ENCODE data around the gene CREG2.

Gene CREG2

DNA sequence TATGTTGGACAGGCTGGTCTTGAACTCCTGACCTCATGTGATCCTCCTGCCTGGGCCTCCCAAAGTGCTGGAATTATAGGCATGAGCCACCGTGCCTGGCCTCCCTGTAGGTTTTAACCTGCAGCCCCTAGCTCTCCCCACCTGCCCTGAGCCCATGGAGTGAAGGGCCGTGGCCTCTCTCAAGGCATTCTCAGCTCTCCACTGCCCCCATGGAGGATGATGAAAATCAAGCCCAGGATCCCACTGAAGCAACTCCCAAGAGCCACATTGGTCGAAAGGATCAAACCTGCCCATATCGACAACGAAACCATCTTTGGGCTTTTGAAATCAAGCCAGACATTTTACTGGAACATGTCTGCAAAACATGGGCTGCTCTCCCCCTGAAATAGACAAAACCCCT, 22.4 kb upstream of the CREG2 start:
- no peak for DNase-seq (ENCODE audit: low read depth in 3 of 3, low spot score in 1 of 3)

DNA sequence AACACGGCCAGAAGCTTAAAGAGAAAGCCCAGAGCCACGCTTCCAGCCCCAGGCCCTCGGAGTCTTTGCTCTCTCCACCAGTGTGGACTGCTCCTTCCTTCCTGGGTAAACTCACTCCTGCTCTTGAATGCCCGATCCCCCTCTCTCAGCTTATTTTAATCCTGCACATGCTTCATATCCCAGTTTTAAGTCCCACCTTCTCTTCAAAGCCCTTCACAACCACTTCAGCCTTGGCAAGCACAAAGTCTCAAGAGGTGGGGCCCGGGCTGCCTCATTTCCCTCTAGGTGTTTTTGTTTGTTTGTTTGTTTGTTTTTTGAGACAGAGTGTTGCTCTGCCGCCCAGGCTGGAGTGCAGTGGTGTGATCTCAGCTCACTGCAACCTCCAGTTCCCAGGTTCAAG, 21.6 kb upstream of the CREG2 start:
- DNase-seq (ENCODE audit: low read depth in 3 of 3, low spot score in 1 of 3): no peak

DNA sequence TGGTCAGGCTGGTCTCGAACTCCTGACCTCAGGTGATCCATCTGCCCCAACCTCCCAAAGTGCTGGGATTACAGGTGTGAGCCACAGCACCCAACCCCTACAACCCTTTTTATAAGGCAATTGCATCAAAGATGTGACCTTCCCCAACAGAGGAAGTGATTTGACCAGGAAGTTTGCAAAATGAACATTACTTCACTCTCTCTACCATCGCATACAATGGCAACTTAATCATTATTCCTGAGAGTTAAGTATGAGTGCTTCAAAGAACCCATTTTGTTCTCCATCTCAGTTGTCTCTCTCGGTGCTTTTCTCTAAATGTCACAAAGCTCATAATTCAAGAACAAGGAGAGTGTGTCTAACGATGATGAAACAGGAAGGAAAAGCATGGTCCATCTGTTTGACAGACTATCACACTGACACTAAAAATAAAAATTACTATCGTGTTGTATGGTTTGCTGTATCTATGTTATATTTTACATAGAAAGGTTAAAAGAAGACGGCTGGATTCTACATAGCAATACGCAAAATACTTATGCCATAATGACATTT, 18.1 kb upstream of the CREG2 start:
- no peak for DNase-seq (ENCODE audit: low read depth in 3 of 3, low spot score in 1 of 3)

DNA sequence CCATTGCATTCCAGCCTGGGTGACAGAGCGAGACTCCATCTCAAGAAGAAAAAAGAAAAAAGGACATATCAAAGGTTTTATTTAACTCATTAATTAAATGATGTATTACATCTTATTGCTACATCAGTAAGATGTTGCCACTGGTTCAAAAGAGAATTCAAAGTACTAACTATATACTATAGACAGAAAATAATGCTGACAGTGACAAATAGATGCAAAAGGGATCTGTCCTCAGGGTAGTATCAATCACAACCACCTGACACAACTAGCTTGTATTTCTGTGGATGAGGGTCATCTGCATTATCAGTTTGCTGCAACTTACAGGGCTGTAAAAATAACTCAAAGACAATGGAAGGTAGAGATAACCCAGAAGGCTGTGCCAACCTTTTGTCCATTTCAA, 16.4 kb upstream of the CREG2 start:
- DNase-seq (ENCODE audit: low read depth in 3 of 3, low spot score in 1 of 3): no peak

DNA sequence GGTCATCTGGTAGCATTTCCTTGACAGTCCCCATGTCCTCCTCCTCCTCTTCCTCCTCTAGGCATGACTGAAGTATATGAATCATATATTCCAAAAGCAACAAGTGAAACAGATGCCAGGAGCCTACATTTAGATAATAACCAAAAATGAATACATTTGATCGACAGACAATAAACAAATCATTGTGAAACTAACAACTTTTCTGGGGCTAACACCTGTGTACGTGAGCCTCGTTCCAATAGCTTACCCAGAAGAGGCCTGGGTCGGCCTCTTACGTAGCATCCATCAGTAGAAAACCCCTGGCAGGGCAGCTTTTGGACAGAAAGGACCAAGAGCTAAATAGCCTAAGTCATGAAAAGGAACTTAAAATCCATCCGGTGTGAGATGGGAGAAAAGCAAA, 15.3 kb upstream of the CREG2 start:
- DNase-seq (ENCODE audit: low read depth in 3 of 3, low spot score in 1 of 3): no peak

DNA sequence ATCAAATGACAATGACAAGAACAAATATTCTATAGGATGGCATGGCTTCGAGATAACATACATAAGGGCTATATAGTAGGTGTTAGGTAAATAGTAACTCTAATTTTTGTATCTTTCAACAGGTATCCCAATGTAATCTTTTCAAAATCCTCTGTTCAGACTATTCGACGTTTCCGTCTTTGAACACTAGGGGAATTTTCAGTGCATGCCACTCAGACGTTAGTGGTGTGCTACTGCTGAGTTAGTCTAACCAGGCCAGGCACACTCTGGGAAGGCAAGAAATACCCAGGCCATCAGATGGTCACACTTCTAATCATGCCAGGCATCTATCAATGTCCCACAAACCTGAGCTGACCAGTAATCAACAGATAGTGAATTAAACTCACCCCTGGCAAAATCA, 14.6 kb upstream of the CREG2 start:
- DNase-seq (ENCODE audit: low read depth in 3 of 3, low spot score in 1 of 3): no peak

DNA sequence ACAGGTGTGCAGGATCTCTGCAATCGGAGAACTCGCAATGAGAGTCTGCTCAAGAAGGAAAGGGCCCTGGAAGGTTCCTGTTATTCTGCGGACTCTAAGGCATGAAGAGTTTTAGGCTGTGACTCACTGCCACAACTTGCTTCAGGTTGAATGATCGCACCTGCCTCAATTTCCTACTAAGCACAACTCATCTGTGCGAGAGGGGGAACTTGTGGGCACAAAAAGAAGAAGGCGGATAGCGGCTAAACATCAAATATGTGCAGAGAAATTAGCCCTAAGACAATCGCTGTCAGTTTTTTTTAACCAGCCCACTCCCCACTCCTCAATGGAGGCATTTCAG, 14.0 kb upstream of the CREG2 start:
- DNase-seq (ENCODE audit: low read depth in 3 of 3, low spot score in 1 of 3): no peak

DNA sequence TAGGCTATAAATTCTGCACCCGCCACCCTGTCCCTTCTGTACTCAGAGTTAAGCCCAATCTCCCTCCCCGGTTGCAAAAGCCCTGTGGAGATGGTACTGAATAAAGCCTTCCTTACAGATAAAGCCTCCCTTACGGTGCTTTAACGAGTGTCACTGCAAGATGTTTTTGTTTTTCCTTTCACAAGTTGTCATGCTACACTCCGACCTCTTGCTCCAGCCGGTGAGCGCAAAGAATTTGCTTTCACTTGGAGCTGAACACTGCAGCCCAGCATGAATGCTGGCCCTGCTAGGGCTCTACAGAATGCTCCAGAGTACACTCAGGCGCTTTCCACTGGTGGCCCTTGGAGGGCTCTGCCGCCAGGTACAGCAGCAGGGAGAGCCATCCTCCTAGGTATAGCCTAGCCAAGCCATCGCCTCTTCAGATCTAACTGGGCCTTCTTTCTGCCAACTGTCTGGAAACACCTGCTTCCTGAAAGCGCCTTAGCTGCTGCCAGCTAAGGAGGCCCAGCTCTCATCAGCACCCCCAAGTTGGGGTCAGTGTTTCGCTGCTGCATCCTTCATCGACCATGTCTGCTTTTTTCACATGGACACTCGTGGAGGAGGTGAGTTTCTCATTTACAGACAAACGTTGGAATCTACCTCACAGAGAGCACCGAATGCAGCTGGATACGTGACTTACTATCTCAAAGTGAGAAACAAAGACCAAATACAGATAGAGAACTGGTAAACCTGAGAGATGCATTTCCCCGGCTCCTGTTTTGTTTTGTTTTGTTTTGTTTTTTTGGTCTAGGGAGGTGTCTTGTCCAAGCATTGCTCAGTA, 13.4 kb upstream of the CREG2 start:
- no peak for DNase-seq (ENCODE audit: low read depth in 3 of 3, low spot score in 1 of 3)

DNA sequence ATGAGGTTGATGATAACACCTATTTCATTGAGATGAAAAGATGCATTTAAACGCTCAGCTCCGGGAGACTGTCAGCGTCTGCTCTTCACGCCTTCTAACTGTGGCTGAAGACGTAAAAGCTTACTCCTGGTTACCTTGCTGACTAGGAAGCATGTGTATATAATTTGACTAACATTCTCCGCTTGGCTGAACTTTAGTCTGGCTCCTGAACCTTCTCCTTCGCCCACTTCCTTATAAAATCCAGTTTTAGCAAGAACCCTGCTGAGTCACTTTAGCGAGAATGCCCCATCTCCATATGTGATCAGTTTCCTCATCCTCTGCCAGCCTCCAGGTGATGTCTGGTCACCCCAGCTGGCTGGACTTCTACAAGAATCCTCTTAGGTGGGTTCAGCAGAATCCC, 12.7 kb upstream of the CREG2 start:
- DNase-seq (ENCODE audit: low read depth in 3 of 3, low spot score in 1 of 3): no peak

DNA sequence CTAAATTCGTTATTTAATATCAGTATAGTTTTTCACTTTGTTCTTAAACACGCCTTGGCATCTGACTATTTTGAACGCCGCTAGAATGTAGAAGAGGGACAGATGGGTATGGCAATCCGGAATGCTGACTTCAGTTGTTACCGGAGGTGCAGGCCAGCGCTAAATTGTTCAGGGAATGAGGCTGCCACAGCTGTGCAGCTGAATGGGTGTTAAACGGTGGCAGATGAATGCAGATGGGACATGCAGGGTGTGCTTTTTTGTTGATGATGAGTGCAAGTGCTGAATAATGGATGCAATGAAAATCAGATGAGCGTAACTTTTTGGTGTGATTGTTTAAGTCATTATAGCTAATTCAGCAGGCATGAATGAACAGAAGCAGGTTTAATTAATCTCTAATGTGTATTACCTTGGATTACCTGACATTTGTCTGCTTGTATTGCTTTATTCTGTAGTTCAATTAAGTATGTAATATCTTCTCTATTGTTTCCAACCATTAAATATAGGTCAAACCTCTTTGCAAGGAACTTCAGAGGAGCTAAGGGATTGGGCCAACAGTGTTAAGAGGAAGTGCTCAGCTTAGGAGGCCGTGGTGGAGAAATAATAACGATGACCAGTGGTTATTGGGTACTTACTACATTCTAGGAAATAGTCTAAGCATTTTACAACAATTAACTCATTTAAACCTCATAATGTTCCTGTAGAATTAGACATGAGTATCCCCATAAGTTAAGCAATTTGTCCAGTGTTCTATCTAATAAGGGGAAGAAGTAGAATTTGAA, 11.9 kb upstream of the CREG2 start:
- DNase-seq (ENCODE audit: low read depth in 3 of 3, low spot score in 1 of 3): no peak

DNA sequence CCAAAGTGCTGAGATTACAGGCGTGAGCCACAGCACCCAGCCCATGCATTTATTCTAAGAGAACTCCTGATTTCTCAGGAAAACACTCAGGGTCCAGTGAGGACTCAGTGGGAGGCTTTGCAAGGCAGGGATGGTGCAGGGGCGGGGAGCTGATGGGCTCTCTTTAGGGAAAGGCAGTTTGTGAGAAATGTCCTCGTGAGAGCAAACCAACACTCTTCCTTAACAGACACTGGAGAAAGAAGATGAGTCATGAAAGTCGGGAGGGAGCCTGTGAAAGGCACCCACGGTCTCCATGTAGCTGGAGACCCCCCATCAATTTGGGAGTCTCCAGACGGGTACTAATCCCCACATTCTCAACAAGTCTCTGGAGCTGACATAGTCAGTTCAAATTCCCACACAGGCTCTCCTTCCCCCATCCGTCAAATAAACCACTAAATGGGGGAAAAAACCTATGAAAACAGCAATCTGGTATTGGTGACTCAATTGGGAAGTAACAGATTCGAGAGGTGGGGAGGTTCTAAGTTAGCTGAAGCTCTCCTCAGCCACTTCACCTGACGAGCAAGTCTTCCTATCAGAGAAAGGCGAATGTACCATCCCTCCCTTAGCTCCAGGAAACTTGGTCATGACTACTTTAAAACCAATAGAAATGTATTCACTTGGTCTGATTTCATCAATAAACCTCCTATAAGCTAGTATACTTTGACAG, 11.0 kb upstream of the CREG2 start:
- no peak for DNase-seq (ENCODE audit: low read depth in 3 of 3, low spot score in 1 of 3)

DNA sequence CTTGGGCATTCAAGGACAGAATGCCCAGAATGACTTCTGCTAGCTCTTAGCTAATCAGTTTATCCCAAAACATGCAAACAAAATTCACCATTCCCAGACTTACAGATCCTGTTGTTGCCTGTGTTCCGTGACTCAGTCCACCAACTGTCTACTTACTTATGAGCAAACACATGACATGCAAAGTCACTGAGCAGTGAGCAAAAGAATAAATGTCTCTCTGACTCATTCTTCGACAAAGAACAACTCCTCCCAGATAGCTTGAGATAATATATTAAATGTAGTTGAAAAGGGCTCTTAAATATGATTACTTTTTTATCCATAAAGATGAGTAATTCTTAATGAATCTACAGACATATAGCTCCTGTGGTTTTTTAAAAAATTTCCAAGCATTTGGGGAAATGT, 9.0 kb upstream of the CREG2 start:
- DNase-seq (ENCODE audit: low read depth in 3 of 3, low spot score in 1 of 3): no peak

DNA sequence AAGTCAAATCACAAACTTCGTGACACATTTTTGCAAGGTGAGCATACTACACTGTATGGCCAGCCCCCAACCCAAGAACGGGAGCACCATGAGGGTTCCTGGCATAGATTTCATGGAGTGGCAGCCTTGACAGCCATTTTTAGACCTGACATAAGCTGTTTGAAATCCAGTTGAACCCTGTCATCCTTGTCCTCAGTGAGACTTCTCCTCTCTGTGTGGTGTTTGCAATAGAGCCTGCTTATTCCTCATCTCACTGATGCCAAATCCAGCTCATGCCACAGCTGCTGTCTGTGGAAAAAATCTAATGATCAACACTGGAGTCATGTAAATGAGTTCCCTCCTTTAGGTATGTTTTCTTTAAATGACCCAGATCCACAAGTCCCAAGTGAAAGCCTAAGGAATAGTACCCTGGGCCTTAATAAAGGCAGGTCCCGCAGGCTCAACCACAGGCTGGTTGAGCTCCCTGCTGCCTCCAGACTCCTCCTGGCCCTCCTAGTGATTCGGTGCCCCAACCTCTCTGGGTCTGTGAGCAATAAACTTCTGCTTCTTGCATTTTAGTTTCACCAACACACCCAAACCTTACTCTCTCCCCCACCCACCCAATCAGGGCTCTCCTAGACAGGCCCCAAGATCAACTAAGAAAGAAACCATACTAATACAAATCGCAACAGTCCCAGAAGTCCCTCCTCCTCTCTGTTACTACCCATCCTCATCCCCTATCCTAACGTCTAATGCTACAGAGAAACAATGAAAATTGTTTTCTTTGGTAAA, 8.4 kb upstream of the CREG2 start:
- DNase-seq (ENCODE audit: low read depth in 3 of 3, low spot score in 1 of 3): no peak

DNA sequence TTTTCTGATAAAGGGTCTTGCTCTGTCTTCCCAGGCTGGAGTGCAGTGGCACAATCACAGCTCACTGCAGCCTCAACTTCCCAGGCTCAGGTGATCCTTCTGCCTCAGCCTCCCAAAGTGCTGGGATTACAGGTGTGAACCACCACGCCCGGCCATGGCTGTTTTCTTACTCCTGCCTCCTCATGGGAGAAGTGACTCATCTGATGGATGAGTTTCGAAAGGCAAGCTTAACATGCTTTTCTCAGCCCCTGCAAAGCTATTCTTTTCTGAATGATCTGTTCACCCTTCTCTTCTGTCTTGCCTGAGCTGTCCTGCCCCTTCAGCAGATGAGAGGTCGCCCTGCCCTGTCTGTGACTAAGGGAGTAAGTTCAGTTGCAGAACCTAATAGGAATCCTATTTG, 929 bp upstream of the CREG2 start:
- DNase-seq (ENCODE audit: low read depth in 3 of 3, low spot score in 1 of 3): no peak

DNA sequence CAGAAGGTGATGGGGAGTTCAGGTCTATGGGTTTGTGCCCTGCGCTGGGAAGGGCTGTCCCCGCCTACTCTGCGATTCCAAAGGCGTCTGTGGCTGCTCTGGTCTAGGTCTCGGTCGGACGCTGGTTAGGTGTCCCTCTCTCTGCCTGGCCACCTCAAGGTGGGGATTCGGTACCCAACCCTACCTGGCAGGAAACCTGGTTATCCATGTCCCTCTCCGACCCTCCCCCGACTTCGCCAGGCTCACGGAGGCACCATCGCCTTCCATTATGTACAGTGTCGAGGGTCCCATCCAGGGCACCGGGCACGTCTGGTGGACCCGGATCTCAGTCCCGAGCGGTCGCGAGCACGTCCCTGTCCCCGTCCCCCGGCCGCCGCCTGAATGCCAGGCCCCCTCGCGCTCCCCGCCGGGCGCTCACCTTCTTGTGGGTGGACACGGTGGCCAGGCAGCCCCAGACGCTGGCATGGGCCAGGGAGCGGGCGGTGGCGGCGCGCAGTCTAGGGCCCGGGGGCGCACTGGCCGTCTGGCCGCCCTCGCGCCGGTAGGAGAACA, 628 bp downstream of the CREG2 start:
- DNase-seq (ENCODE audit: low read depth in 3 of 3, low spot score in 1 of 3): no peak

DNA sequence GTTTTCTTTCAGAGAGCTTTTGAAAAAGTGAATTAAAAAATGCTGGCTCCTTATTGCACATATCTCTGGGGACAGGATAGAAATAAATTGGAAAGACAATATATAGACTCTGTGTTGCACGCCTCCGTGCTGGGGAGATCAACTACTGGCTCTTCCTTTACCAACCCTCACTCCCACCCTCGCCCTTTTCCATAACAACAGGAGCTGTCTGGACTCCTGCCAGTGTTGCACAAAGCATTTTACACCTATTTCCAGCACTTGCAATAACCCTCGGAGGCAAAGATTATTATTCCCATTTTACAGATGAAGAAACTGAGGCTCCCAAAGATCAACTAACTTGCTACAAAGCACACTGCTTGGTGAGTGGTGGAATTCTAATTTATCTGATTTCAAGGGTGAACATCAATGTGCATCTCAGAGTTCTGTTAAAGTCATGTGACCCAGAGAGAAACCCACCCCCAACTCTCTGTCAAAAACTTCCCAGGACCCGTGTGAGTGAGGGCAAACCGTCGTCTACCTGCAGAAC, 4.2 kb downstream of the CREG2 start:
- no peak for DNase-seq (ENCODE audit: low read depth in 3 of 3, low spot score in 1 of 3)

DNA sequence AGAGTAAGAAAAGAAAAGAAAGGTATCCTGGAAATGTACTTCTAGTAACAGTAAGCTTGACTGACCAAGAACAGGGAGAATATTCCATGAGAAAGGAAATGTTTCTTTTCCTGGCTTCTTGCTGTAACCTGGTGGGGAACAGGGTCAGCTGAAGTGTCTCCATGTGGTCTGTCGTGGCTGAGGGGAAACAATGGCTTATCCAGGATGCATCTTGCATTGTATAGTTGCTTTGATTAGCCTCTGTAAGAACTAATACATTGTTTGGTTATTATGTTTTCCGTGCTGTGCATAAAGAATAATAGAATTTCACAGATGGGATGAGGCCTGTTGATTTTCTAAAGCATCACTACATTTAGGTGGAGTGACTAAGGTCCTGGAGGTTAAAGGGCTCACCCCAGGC, 4.9 kb downstream of the CREG2 start:
- no peak for DNase-seq (ENCODE audit: low read depth in 3 of 3, low spot score in 1 of 3)

DNA sequence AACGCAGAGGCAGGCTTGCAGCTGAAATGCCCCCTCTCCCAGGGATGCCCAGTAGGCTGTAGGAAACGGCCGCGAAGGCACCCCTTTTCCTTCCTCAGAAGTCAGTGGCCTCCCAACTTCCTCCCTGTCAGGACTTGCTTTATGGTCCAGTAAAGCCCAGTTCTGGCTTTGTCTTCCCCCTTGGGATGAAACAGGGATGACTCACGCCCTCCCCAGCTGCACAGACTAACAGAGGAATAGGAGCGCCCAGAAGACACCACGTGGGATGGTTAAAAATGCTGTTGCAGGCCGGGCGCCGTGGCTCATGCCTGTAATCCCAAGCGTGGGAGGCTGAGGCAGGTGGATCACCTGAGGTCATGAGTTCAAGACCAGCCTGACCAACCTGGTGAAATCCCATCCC, 6.9 kb downstream of the CREG2 start:
- DNase-seq (ENCODE audit: low read depth in 3 of 3, low spot score in 1 of 3): no peak

DNA sequence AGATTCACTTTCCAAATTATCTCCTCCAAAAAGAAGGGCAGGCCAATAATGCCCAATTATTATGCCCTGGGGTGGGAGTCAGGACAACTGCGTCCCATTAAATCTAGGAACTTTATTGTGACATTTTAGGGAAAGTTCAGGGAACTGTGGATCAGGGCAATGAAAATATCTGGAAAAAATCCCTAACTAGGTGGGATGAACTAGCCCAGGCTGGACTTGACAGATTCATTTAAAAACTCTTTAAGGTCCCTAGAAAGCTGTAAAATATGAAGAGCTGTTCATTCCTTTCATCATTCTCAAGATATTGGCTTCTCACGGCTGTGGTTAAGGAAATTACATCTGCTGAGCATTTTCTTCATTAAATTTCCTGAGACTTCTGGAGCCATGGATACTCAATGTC, 8.2 kb downstream of the CREG2 start:
- no peak for DNase-seq (ENCODE audit: low read depth in 3 of 3, low spot score in 1 of 3)

DNA sequence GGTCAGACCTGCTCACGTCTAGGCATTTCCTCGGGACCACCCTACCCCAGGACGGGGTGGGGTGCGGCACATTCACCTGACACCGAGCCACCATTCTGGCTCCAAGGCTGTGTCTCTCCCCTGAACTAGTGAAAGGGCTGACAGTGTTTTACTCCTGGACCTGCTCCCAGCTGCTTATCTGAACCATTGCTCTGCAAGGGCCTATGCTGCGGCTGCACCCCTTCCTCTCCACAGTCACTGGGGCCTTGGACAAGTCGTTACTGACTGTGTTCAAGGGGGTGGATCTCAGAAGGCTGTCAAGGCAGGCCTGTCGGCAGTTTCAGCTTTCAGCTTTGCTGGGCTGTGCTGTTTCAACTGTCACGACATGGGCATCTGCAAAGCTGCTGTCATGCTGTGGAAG, 11.7 kb downstream of the CREG2 start:
- no peak for DNase-seq (ENCODE audit: low read depth in 3 of 3, low spot score in 1 of 3)
